Measurements from ENCODE around the gene EZR.

EZR gene

GRCh38 chr6:158777510-158777909 is 41.7 kb downstream of the EZR start:
- peak overlapping the region; percentile 43 for H3K18ac ChIP-seq (ENCODE audit: low read length)

GRCh38 chr6:158776737-158777136 is 42.4 kb downstream of the EZR start:
- no peak for DNase-seq
- Histone ChIP-seq H3K18ac (ENCODE audit: low read length) (peak overlapping the region; percentile 2), H3K23ac (ENCODE audit: low read length) (no peak overlapping the region), H3K27me3 (ENCODE audit: insufficient read depth, low read length) (no peaks in the 10 kb centered on the region), H2BK120ac (ENCODE audit: insufficient read depth, low read length, poor library complexity) (no peak overlapping the region), H3K4ac (ENCODE audit: low read depth, low read length) (no peak overlapping the region), H3K4me3 (ENCODE audit: low read depth, low read length) (no peak overlapping the region), H4K8ac (ENCODE audit: low read depth, low read length) (no peak overlapping the region), H3K9ac (ENCODE audit: low read length) (no peak overlapping the region), H3K9me3 (ENCODE audit: insufficient read depth, low read depth, low read length) (no peaks in the 10 kb centered on the region), H3K27ac (ENCODE audit: low read depth, low read length) (no peak overlapping the region), H3K14ac (ENCODE audit: low read length) (no peak overlapping the region), H4K12ac (ENCODE audit: low read depth, low read length) (no peak overlapping the region), H3K36me3 (ENCODE audit: control insufficient read depth in 1 of 2, insufficient read depth in 2 of 2, low read length in 2 of 2) (peaks cover 54 to 75% of the 10 kb centered on the region in 2 experiments), H3K79me1 (ENCODE audit: low read length) (peaks cover 5% of the 10 kb centered on the region), H2BK12ac (ENCODE audit: low read length) (no peak overlapping the region), H3K4me2 (ENCODE audit: low read length) (no peak overlapping the region), H3K4me1 (ENCODE audit: control insufficient read depth in 1 of 2, insufficient read depth in 2 of 2, low read length in 2 of 2) (peaks cover under 1 to 15% of the 10 kb centered on the region in 2 experiments), H4K91ac (ENCODE audit: low read depth, low read length) (no peak overlapping the region), H2AK5ac (ENCODE audit: low read length) (no peak overlapping the region), H3K79me2 (ENCODE audit: control insufficient read depth, insufficient read depth, low read length, poor library complexity) (peaks cover 2% of the 10 kb centered on the region), H2BK5ac (ENCODE audit: low read depth, low read length, poor library complexity) (no peak overlapping the region), H2AFZ (ENCODE audit: insufficient read depth, low read length, poor library complexity) (no peak overlapping the region)
- WGBS (ENCODE audit: extremely low coverage, insufficient coverage, insufficient read length): no CpG with 5 or more reads among the region's 2 CpGs

More at GRCh38 chr6:158777510-158777909, 41.7 kb downstream of the EZR start:
- peaks cover 9% of the 10 kb centered on the region for H3K79me1 ChIP-seq (ENCODE audit: low read length)
- no peaks in the 10 kb centered on the region for H3K9me3 ChIP-seq (ENCODE audit: insufficient read depth, low read depth, low read length)
- no peak overlapping the region for H2AFZ ChIP-seq (ENCODE audit: insufficient read depth, low read length, poor library complexity)
- H3K14ac ChIP-seq (ENCODE audit: low read length): no peak overlapping the region
- H2BK5ac ChIP-seq (ENCODE audit: low read depth, low read length, poor library complexity): no peak overlapping the region
- WGBS (ENCODE audit: extremely low coverage, insufficient coverage, insufficient read length): no CpG with 5 or more reads among the region's 3 CpGs
- H4K91ac ChIP-seq (ENCODE audit: low read depth, low read length): no peak overlapping the region
- no peak overlapping the region for H3K23ac ChIP-seq (ENCODE audit: low read length)
- peak overlapping the region; percentile 28 for H3K4ac ChIP-seq (ENCODE audit: low read depth, low read length)
- H3K4me2 ChIP-seq (ENCODE audit: low read length): no peak overlapping the region
- no peak for DNase-seq
- H3K9ac ChIP-seq (ENCODE audit: low read length): no peak overlapping the region
- peaks cover 54 to 75% of the 10 kb centered on the region in 2 experiments for H3K36me3 ChIP-seq (ENCODE audit: control insufficient read depth in 1 of 2, insufficient read depth in 2 of 2, low read length in 2 of 2)
- H3K27me3 ChIP-seq (ENCODE audit: insufficient read depth, low read length): no peaks in the 10 kb centered on the region
- no peak overlapping the region for H4K8ac ChIP-seq (ENCODE audit: low read depth, low read length)
- no peak overlapping the region for H2BK120ac ChIP-seq (ENCODE audit: insufficient read depth, low read length, poor library complexity)
- no peak overlapping the region for H2BK12ac ChIP-seq (ENCODE audit: low read length)
- no peak overlapping the region for H2AK5ac ChIP-seq (ENCODE audit: low read length)
- H3K79me2 ChIP-seq (ENCODE audit: control insufficient read depth, insufficient read depth, low read length, poor library complexity): peaks cover 4% of the 10 kb centered on the region
- no peak overlapping the region for H3K4me3 ChIP-seq (ENCODE audit: low read depth, low read length)
- peaks cover 7 to 23% of the 10 kb centered on the region in 2 experiments for H3K4me1 ChIP-seq (ENCODE audit: control insufficient read depth in 1 of 2, insufficient read depth in 2 of 2, low read length in 2 of 2)
- no peak overlapping the region for H3K27ac ChIP-seq (ENCODE audit: low read depth, low read length)
- H4K12ac ChIP-seq (ENCODE audit: low read depth, low read length): no peak overlapping the region

GRCh38 chr6:158775832-158776231 is 43.3 kb downstream of the EZR start:
- H2BK120ac ChIP-seq (ENCODE audit: insufficient read depth, low read length, poor library complexity): no peak overlapping the region
- H4K91ac ChIP-seq (ENCODE audit: low read depth, low read length): no peak overlapping the region
- H3K27ac ChIP-seq (ENCODE audit: low read depth, low read length): no peak overlapping the region
- H3K4me3 ChIP-seq (ENCODE audit: low read depth, low read length): no peak overlapping the region
- H3K18ac ChIP-seq (ENCODE audit: low read length): no peak overlapping the region
- H3K9me3 ChIP-seq (ENCODE audit: insufficient read depth, low read depth, low read length): no peaks in the 10 kb centered on the region
- H3K23ac ChIP-seq (ENCODE audit: low read length): no peak overlapping the region
- H2AFZ ChIP-seq (ENCODE audit: insufficient read depth, low read length, poor library complexity): no peak overlapping the region
- no peak overlapping the region for H2AK5ac ChIP-seq (ENCODE audit: low read length)
- H3K4me1 ChIP-seq (ENCODE audit: control insufficient read depth in 1 of 2, insufficient read depth in 2 of 2, low read length in 2 of 2): peaks cover 0 to 7% of the 10 kb centered on the region in 2 experiments
- no peak overlapping the region for H3K4me2 ChIP-seq (ENCODE audit: low read length)
- H3K79me2 ChIP-seq (ENCODE audit: control insufficient read depth, insufficient read depth, low read length, poor library complexity): peaks cover 2% of the 10 kb centered on the region
- H3K27me3 ChIP-seq (ENCODE audit: insufficient read depth, low read length): no peaks in the 10 kb centered on the region
- no peak overlapping the region for H3K14ac ChIP-seq (ENCODE audit: low read length)
- no peak overlapping the region for H3K4ac ChIP-seq (ENCODE audit: low read depth, low read length)
- H2BK5ac ChIP-seq (ENCODE audit: low read depth, low read length, poor library complexity): no peak overlapping the region
- no peak overlapping the region for H3K9ac ChIP-seq (ENCODE audit: low read length)
- no peaks in the 10 kb centered on the region for H3K79me1 ChIP-seq (ENCODE audit: low read length)
- H3K36me3 ChIP-seq (ENCODE audit: control insufficient read depth in 1 of 2, insufficient read depth in 2 of 2, low read length in 2 of 2): peaks cover 60 to 76% of the 10 kb centered on the region in 2 experiments
- no peak overlapping the region for H4K12ac ChIP-seq (ENCODE audit: low read depth, low read length)
- H4K8ac ChIP-seq (ENCODE audit: low read depth, low read length): no peak overlapping the region
- DNase-seq: no peak
- no CpG with 5 or more reads among the region's 5 CpGs for WGBS (ENCODE audit: extremely low coverage, insufficient coverage, insufficient read length)
- H2BK12ac ChIP-seq (ENCODE audit: low read length): no peak overlapping the region

- Histone ChIP-seq H3K4me1 (ENCODE audit: control insufficient read depth in 1 of 2, insufficient read depth in 2 of 2, low read length in 2 of 2) (peaks cover 0 to 5% of the 10 kb centered on the region in 2 experiments), H2BK12ac (ENCODE audit: low read length) (no peak overlapping the region), H3K18ac (ENCODE audit: low read length) (no peak overlapping the region), H3K4me2 (ENCODE audit: low read length) (no peak overlapping the region), H4K12ac (ENCODE audit: low read depth, low read length) (no peak overlapping the region), H3K79me1 (ENCODE audit: low read length) (no peaks in the 10 kb centered on the region), H3K27me3 (ENCODE audit: insufficient read depth, low read length) (no peaks in the 10 kb centered on the region), H4K91ac (ENCODE audit: low read depth, low read length) (no peak overlapping the region), H3K23ac (ENCODE audit: low read length) (no peak overlapping the region), H2BK5ac (ENCODE audit: low read depth, low read length, poor library complexity) (no peak overlapping the region), H4K8ac (ENCODE audit: low read depth, low read length) (no peak overlapping the region), H3K14ac (ENCODE audit: low read length) (no peak overlapping the region), H3K4ac (ENCODE audit: low read depth, low read length) (no peak overlapping the region), H3K27ac (ENCODE audit: low read depth, low read length) (no peak overlapping the region), H2AFZ (ENCODE audit: insufficient read depth, low read length, poor library complexity) (no peak overlapping the region), H3K9me3 (ENCODE audit: insufficient read depth, low read depth, low read length) (no peaks in the 10 kb centered on the region), H3K79me2 (ENCODE audit: control insufficient read depth, insufficient read depth, low read length, poor library complexity) (peaks cover 2% of the 10 kb centered on the region), H2BK120ac (ENCODE audit: insufficient read depth, low read length, poor library complexity) (no peak overlapping the region), H3K36me3 (ENCODE audit: control insufficient read depth in 1 of 2, insufficient read depth in 2 of 2, low read length in 2 of 2) (peaks cover 68 to 82% of the 10 kb centered on the region in 2 experiments), H3K4me3 (ENCODE audit: low read depth, low read length) (no peak overlapping the region), H2AK5ac (ENCODE audit: low read length) (no peak overlapping the region), H3K9ac (ENCODE audit: low read length) (no peak overlapping the region)
- WGBS (ENCODE audit: extremely low coverage, insufficient coverage, insufficient read length): no CpG with 5 or more reads among the region's 17 CpGs
- DNase-seq: no peak
These were observed 44.3 kb downstream of the EZR start for GRCh38 chr6:158774717-158775449.

Data from trophoblast cell (in vitro differentiated cells and primary cell).